DMS79 treated with DMSO at 0.1 percent for 48 hours (cell line): ENCODE results near the gene C1S.
"Not testable (repeated sequence)": the region's sequence is repeated elsewhere in the genome, so short reads cannot be mapped to it uniquely, and the experiment has no call there.

Experiments used
- DNase-seq: peaks from one replicate; lab custom pipeline; 2025; lab: John Stamatoyannopoulos, UW

Gene C1S

DNA sequence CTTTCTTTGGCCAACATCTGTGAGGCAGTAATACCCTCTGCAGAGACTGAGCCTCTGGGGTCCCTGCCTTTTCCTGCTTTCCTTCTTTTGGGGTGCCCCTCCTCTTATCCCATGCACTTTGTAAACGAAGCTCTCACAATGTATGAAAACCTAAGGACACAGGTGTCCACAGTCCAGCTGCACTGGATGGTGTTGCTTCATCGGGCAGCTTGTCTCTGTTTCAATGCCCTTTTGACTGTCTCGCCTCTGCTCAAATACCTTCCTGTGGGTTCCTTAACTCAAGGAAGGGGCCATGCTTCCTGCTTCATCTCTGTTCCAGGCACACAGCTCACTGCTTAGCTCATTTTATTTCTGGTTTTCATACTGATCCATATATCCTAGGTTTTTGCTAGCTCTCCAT, 42.1 kb downstream of the C1S start:
- DNase-seq = no peak

DNA sequence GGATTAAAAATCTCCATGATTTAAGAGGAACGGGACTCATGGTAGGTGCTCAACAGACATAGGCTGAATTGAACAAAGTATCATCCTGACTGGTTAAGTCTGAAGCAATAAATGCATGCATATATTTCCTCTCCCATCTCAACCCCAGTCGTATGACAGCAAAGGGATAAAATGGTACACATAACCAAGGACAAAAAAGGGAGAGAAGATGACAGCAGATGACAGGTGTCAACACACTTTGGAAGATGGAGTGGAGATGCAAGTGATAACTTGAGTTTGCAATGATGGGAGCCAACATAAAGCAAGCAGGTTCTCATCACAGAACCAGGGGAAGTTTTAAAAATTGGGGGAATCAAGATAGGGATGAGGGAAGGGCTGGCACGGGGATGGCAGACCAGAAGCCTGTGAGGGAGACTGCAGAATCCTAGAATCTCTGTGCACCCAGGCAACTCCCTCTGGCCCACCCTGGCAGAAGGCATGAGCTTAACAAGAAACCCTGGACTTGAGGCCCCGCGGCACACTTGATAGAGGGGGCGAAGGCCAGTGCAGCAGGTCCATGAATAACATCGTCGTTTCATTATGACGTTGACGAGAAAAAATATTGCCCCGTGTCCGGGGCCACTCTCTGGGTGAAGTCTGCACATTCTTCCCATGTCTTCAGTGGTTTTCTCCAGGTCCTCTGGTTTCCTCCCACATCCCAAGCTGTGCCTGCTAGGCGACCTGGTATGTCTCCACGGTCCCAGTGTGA, 43.5 kb downstream of the C1S start:
- no peak for DNase-seq

DNA sequence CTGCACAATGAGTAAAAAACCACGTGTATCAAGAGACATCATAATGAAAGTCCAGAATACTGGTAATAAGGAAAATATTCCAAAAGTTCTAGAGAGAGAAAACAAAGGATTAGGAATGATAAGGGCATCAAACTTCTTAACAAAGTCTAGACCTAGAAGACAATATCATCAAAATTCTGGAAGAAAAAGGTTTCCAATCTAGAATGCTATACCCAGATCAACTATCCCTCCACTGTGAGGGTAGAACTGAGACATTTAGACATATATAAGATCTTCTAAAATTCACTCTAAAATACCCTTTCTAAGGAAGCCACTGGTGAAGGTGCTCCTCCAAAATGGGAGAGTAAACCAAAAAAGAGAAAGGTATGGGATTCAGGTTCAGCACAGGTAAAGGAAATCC, 45.6 kb downstream of the C1S start:
- DNase-seq = no peak

DNA sequence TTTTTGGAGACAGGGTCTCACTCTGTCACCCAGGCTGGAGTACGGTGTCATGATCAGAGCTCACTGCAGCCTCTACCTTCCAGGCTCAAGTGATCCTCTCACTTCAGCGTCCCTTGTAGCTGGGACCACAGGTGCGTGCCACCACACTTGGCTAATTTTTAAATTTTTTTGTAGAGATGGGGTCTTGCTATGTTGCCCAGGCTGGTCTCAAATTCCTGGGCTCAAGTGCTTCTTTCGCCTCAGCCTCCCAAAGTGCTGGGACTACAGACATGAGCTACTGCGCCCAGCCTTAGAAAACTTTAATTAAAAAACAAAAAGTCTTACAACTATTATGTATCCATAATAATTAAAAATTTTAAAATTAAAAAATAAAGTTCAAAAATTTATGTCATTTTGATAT, 46.7 kb downstream of the C1S start:
- not testable (repeated sequence) for DNase-seq

DNA sequence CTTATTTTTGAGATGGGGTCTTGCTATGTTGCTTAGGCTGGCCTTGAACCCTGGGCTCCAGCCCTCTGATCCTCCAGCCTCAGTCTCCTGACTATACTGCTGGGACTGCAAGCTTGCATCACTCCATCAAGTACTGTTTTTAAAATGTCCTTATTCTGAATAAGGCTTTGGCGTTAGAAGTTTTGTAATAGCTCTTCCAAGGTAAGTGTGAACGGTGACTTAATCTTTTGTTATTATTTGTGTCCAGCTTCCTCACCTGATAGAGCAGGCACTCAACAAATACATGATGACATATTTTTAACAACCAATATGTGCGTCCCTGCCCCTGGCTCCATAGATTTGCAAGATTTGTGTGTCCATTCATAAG, 47.1 kb downstream of the C1S start:
- peak; percentile 17 for DNase-seq

DNA sequence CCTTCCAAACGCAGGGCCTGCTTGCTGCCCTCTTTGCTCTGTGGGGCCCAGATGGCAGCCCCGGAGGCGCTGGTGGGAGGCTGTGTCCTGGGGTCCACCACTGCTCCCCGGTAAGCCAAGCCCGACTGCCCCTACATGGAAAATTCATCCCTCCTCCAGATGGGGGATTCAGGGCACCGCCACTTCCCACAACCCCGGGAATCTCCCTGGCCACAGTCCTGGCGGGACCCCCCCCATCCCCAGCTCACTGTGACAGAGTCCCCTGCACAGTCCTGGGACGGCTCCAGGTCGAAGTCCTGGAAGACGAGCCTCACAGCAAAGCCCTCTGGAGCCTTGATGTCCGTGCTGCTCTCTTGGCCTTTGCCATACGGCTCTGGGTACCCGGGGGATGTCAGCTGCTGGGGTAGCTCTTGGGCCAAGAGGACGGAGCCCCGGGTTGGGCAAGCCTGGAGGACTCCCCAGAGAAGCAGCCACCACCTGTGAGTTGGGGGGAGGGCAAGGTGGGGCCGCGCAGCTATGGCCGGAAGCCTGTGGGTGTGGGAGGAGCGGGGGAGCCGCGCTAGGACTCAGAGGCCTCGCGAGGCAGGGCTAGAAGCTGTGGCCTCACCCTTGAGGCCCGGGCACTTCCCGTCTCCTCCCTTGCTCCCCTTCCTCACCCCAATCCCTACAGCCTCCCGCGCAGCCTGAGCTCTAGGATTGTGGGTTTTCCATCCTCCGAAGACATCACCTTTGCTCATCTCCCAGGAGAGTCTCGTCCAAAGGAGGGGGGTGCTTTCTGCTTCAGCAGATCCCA, 47.7 kb downstream of the C1S start:
- DNase-seq = peak; percentile 77

DNA sequence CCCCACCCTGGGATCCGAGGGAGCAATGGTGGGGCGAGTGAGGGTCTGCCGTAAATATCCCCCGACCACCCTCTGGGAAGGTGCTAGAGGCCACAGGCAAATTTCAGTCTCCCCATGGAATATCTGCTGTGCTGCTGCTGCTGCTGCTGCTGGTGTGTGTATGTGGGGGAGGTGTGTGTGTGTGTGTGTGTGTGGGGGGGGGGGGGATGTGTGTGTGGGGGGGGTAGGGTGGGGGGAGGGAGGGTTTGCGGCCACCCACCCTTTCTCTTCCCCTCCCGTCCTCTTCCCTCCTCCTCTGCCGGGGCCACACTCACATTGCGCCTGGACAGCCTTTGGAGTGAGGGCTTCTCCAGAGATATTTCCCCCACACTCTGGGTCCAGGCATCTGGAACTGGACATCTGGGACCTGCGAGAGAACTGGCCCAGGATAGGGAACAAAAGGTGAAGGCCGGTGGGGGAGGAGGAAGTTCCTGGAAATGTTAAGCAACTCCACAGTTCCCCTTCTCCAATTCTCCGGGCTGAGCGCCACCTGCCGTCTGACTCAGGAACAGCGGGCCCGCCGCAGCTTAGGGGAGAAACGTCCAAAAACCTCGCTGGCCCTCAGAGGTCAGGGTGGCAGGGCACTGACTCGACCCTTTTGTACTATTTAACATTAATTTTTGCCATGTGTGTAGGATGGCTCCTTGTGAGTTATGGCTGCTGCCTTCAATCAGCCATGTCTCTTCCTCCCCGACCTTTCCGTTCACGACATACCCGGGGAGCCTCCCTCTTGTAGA, 48.5 kb downstream of the C1S start, which contains the start of gene C1RL:
C1RL (minus strand) TSS at position 419 of the 776 bp plus-strand sequence; CDS start at position 385, 34 bp downstream.
- DNase-seq = peak; percentile 81

DNA sequence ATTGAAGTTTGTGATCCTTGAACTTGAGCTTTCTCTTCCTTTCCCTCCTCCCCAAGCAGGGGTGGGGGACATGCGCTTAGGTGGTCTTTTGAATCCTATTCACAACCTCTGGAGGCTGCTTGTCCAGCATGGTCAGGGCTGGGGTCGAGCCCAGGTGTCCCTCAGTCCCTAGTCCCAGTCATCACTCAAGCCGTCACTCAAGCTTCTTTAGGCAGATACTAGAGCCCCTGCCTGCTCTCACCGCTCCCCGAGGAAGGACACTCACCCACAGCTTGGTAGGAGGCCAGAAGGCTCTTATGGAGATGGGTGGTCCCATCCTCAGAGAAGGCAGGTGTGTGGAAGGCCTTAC, 49.0 kb downstream of the C1S start:
- DNase-seq = no peak

DNA sequence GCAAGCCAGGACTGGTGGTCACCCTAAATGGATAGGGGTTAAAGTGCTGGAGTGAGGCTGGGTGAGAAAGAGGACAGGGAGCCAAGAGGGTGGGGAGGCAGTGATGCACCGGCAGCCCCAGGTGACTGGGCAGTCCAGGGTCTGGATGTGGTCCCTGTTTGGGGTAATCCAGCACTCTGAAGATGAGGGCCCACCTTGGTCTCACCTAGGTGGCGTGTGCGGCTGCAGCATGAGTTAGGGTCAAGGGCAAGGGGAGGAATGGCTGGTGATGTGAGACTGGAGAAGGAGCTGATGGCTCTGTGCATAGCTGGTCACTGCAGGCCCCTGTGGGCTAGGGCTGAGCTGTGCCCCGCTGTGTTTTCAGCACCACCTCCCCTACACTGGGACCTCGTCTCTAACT, 50.1 kb downstream of the C1S start:
- no peak for DNase-seq

DNA sequence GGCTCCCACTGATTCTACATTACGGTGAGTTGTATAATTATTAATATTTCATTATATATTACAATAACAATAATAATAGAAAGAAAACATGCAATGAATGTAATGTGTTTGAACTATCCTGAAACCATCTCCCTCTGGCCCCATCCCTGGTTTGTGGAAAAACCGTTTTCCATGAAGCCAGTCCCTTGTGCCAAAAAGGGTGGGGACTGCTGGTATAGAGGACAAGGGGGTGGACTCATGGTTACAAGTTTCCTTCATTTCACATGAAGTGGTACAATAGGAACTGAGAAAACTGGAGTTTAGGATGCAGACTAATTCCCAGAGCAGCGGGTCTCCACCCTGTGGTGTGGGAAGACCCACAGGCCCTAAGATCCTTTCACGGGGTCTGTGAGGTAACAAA, 51.5 kb downstream of the C1S start:
- no peak for DNase-seq

DNA sequence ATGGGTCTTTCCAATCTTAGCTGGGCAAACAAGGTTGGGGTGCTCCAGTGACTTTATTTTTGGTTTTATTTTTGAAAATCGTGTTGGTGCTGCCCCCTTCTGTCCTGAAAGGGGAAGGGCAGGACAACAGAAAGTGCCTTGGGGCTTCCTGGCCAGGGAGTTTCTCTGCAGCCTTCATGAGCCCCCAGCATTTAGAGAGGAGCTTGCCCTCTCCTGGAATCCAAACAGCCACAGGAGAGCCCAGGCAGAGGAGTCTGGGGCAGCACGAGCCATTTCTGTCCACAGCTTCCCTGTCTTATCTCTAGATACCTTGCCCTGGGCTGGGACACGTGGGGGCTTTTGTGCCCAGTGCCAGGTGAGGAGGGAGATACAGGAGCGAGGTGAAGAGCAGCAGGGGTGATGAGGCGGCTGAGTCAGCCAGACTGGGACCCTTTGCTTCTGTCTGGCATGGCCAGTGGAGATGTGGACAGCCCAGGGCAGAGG, 52.9 kb downstream of the C1S start:
- DNase-seq = peak; percentile 60

DNA sequence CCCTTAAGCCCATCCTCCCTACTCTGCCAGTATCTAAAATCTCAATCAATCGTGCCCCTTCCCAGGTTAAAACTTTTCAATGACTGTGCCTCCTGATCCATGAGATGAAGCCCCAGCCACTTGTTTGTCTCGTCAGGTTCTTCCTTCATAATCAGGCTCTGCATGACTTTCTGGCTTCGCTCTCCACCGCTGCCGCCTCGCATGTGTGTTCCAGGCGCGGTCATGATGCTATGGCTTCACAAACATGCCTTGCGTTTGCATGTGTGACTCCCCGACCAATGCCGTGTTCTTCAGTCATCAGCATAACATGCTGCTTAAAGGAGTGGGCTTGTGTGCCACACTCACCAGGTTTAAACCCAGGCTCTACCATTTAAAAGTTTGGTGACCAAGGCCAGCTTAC, 53.5 kb downstream of the C1S start:
- no peak for DNase-seq

DNA sequence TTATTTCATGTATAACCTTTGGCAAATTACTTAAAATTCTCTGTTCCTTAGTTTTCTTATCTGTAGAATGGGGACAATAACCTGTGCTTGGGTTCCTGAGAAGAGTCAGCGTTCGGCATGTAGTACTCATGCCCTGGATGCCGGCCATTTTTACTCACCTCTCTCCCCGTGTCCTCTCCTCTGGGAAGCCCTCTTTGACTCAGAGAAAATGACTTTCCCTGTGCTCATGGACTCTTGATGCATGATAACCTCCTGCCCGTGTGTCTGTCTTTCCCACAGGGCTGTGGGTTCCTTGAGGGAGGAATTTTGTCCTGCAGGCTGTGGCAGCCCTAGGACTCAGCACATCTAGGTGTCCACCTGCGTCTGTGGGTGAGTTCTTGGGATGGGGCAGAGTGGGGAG, 54.3 kb downstream of the C1S start:
- no peak for DNase-seq

DNA sequence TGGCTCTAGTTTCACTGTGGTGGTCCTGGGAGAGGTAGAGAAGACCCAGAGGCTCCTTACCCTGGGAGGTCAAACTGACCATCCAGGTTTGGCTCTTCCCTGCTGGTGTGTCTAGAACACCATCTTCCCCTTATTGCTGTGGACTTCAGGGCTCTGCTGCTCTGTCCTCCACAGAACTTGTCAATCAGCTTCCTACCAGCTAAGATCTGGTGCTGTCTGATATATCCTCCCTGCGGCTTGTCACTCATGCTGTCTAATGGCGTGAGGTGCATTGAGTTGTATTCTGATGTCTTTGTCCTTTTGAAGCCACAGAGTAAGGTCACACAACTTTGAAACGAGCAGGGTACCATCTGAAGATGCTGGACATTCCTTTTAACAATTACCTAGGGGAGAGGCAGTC, 55.7 kb downstream of the C1S start:
- no peak for DNase-seq

DNA sequence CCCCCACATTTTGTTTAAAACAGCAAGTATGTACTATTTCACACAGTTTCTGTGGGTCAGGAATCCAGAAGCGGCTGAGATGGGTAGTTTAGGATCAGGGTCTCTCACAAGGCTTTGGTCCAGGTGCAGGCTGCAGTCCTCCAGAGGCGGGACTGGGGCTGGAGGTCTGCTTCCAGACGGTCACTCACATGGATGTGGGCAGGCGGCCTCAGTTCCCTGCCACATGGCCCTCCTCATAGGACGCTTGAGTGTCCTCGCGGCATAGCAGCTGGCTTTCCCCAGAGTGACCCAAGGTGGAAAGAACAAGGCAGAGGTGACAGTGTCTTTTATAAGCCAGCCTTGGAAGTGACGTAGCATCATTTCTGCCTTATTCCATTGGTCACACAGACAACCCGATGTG, 56.4 kb downstream of the C1S start:
- DNase-seq = no peak

DNA sequence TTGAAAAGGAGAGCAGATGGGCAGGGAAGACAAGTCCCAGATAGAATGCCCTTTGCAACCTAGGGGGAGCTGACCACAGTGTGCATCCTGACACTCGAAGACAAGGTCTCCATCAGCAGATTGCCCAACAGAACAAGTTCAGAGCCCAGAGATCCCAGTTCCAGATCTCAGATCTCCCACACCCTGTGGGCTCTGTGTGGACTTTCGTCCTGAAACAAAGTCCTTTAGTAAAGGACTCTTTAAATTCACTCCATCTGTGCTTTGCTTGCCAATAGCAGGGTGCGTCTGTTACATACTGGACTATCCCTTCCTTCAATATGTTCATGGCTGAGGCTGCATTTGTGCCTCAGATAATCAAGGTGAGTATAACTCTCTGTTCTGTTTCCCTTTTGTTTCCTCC, 57.2 kb downstream of the C1S start:
- DNase-seq = no peak

DNA sequence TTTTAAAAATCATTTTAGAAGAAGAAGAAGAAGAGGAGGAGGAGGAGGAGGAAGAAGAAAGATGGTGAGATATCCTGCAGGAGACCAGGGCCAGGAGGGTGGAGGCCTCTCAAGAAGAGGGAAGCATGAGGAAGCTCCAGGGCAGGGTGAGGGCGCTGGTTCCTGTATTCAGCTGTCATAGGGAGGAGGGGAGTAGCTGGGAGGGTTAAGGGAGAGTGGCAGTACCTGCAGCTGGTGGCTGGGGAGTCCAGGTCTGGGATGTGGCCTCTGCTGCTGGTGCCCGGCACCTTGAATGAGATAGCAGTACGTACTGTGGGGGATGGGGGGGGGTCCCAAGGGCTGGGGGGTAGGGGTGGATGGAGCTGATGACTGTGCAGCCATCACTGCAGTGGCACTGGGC, 58.4 kb downstream of the C1S start:
- DNase-seq = no peak

DNA sequence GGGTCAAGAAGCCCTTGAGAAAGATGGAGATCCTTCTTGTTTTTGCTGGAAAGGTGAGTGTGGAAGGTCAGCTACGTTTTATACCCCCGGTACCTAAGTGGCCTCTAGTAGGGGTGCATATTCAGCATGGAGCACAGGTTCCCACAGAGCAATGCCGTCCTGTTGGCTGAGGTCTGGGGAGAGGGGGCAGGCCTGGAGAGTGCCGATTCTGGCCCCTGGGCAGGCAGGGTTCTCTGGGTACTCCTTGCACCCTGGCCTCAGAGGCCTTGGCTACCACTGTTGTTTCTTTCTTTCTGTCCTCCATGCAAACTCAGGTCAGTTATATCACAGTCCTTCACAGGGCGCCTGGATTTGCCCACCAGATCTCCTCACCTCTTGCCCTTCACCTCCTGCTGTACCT, 59.6 kb downstream of the C1S start:
- DNase-seq = no peak
